HepG2 (cell line): ENCODE measurements around the gene FBF1. TPM values are rescaled to one million over a fixed set of nuclear protein-coding genes. Genes with fewer than 3 reads are reported as not detected.

Source experiments
- BHLHE40 ChIP-seq: IDR thresholded peaks from 2 replicates; pipeline ENCODE4 v1.6.1; 2011; ENCODE audit warnings: low read length, improper control_type of control experiment
- CBX5 ChIP-seq: sonication (generic); formaldehyde crosslinking; IDR thresholded peaks from 2 replicates; pipeline ENCODE4 v1.4.0; 2020; ENCODE audit warnings: missing genetic modification reagents, borderline replicate concordance
- FOSL1 ChIP-seq: sonication (generic); formaldehyde crosslinking; IDR thresholded peaks from 2 replicates; pipeline ENCODE4 v1.9.0; 2021; ENCODE audit warnings: missing genetic modification reagents, borderline replicate concordance
- HNF4A ChIP-seq: sonication (generic); formaldehyde crosslinking; IDR thresholded peaks from 2 replicates; pipeline ENCODE4 v1.4.0; 2020; ENCODE audit warnings: missing genetic modification reagents
- HOXA9 ChIP-seq: sonication (generic); formaldehyde crosslinking; IDR thresholded peaks from 2 replicates; pipeline ENCODE4 v1.8.1; 2022; ENCODE audit warnings: missing genetic modification reagents, mild to moderate bottlenecking, moderate library complexity, borderline replicate concordance
- KLF12 ChIP-seq: sonication (generic); formaldehyde crosslinking; IDR thresholded peaks from 2 replicates; pipeline ENCODE4 v1.4.0; 2020; ENCODE audit warnings: missing genetic modification reagents, borderline replicate concordance
- MIER2 ChIP-seq: IDR thresholded peaks from 2 replicates; pipeline ENCODE4 v1.6.1; 2016; ENCODE audit warnings: missing biosample characterization, missing genetic modification reagents
- MYNN ChIP-seq: sonication (generic); formaldehyde crosslinking; IDR thresholded peaks from 2 replicates; pipeline ENCODE4 v1.4.0; 2020; ENCODE audit warnings: mild to moderate bottlenecking, low read depth, missing genetic modification reagents
- NR2F2 ChIP-seq: IDR thresholded peaks from 2 replicates; pipeline ENCODE4 v1.6.1; 2012; ENCODE audit warnings: low read depth, inconsistent platforms, borderline replicate concordance
- RXRA ChIP-seq: sonication (generic); formaldehyde crosslinking; IDR thresholded peaks from 2 replicates; pipeline ENCODE4 v1.5.1; 2020; ENCODE audit warnings: missing genetic modification reagents
- SIX1 ChIP-seq: sonication (generic); formaldehyde crosslinking; IDR thresholded peaks from 2 replicates; pipeline ENCODE4 v1.4.0; 2020; ENCODE audit warnings: missing genetic modification reagents, borderline replicate concordance
- STAT5B ChIP-seq: sonication (generic); formaldehyde crosslinking; IDR thresholded peaks from 2 replicates; pipeline ENCODE4 v1.4.0; 2020; ENCODE audit warnings: missing genetic modification reagents
- SUZ12 ChIP-seq: fragments of 150-350 bp; IDR thresholded peaks from 2 replicates; pipeline ENCODE4 v1.6.1; 2014; ENCODE audit warnings: low read depth, low read length
- TBX3 ChIP-seq: fragments of 450-650 bp; IDR thresholded peaks from 2 replicates; pipeline ENCODE4 v1.6.1; 2017; ENCODE audit warnings: antibody characterized with exemption, mild to moderate bottlenecking, inconsistent platforms, borderline replicate concordance
- TOE1 ChIP-seq: sonication (generic); formaldehyde crosslinking; IDR thresholded peaks from 2 replicates; pipeline ENCODE4 v1.4.0; 2020; ENCODE audit warnings: mild to moderate bottlenecking, missing genetic modification reagents
- U2AF1 ChIP-seq: fragments of 200-400 bp; formaldehyde crosslinking; optimal IDR thresholded peaks from 2 replicates; pipeline ENCODE3; 2017; ENCODE audit warnings: mild to moderate bottlenecking, low read depth, low read length
- ZFP1 ChIP-seq: IDR thresholded peaks from 2 replicates; pipeline ENCODE4 v1.6.1; 2016
- ZFY ChIP-seq: sonication (generic); formaldehyde crosslinking; IDR thresholded peaks from 2 replicates; pipeline ENCODE4 v1.4.0; 2020; ENCODE audit warnings: missing genetic modification reagents
- ZNF335 ChIP-seq: sonication (generic); formaldehyde crosslinking; IDR thresholded peaks from 2 replicates; pipeline ENCODE4 v1.4.0; 2020; ENCODE audit warnings: missing genetic modification reagents
- ZNF33B ChIP-seq: sonication (generic); formaldehyde crosslinking; IDR thresholded peaks from 2 replicates; pipeline ENCODE4 v1.5.1; 2020; ENCODE audit warnings: mild to moderate bottlenecking, missing genetic modification reagents
- ZNF564 ChIP-seq: sonication (generic); formaldehyde crosslinking; IDR thresholded peaks from 2 replicates; pipeline ENCODE4 v1.8.1; 2023; ENCODE audit warnings: mild to moderate bottlenecking, missing genetic modification reagents
- ZNF607 ChIP-seq: sonication (generic); formaldehyde crosslinking; IDR thresholded peaks from 2 replicates; pipeline ENCODE4 v1.5.1; 2020; ENCODE audit warnings: missing genetic modification reagents, mild to moderate bottlenecking, borderline replicate concordance
- polyA plus RNA-seq, 8 experiments: library from polyadenylated mRNA; depleted of rRNA in 3 of 8; stranded (reverse) in 7 of 8; unstranded in 1 of 8; fragments of >200 nt; fragmentation: Illumina TruSeq in 4 of 8; extraction: Trizol in 4 of 8; gene quantifications; 2 replicates each; pipeline versions ENCODE4 v1.2.1 to v1.2.3, GENCODE V29; 2011 to 2016; ENCODE audit warnings: low read depth in 4 of 8, missing spikeins in 1 of 8, mixed read lengths in 1 of 8; ENCODE audit not compliant: insufficient read depth in 1 of 8
- total RNA-seq, 5 experiments: library from RNA; depleted of rRNA; stranded (reverse); fragments of >200 nt; fragmentation: Illumina TruSeq; extraction: Trizol; gene quantifications; 2 replicates each; pipeline ENCODE4 v1.2.3, GENCODE V29; 2016; ENCODE audit warnings: low read depth in 1 of 5
- TF ChIP-seq, protein P1 (sequence below): IDR thresholded peaks from 2 replicates; pipeline ENCODE4 v1.6.1; 2018; ENCODE audit warnings: missing genetic modification reagents, mild to moderate bottlenecking, missing compliant biosample characterization
- TF ChIP-seq, protein P2 (sequence below): sonication (generic); formaldehyde crosslinking; IDR thresholded peaks from 2 replicates; pipeline ENCODE4 v1.8.0; 2022; ENCODE audit warnings: missing genetic modification reagents, mild to moderate bottlenecking, moderate library complexity, borderline replicate concordance
- TF ChIP-seq, protein P3 (sequence below): sonication (generic); formaldehyde crosslinking; IDR thresholded peaks from 2 replicates; pipeline ENCODE4 v1.5.0; 2020; ENCODE audit warnings: mild to moderate bottlenecking, missing genetic modification reagents, borderline replicate concordance

The FBF1 gene
- total and polyA plus RNA-seq, 2 of the 13 experiments (the other 11 are each of a cell fraction or from before 2014, with no cell fraction given) = 2.4 to 8.1 TPM

DNA sequence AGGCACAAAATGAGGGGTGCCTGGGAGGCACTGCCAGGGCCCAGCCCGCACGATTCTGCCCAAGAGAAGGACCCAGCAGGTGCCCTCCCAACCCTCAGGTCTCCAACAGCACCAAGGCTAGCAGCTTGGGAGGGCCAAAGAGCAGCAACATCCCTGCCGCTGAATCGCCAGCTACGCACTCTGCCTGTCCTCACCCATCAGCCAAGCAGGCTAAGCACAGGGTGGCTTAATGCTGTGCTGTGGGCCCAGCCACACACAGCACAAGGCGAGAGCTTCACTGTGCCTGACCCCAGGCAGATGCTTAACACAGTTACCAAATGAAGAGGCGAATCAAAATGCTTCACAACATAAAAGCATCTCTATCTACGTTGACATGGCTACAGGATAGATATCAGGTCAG is 25.6 kb downstream of the FBF1 start (continued):
- TF ChIP-seq HOXA9 (CRISPR knock-in tag) (no peak), ZNF335 (CRISPR knock-in tag) (no peak), ZNF607 (CRISPR knock-in tag) (no peak), SUZ12 (no peak), BHLHE40 (0 out of 2 replicates have a peak, but pooled peaks have one; percentile 5), CBX5 (CRISPR knock-in tag) (no peak), HNF4A (0 out of 2 replicates have a peak, but pooled peaks have one; percentile 3), ZNF564 (CRISPR knock-in tag) (no peak), U2AF1 (no peak), FOSL1 (CRISPR knock-in tag) (no peak), NR2F2 (no peak), SIX1 (CRISPR knock-in tag) (no peak), MYNN (CRISPR knock-in tag) (no peak), RXRA (CRISPR knock-in tag) (no peak), TBX3 (no peak), ZFY (CRISPR knock-in tag) (0 out of 2 replicates have a peak, but pooled peaks have one; percentile 28), MIER2 (CRISPR knock-in tag) (0 out of 2 replicates have a peak, but pooled peaks have one; percentile 30), ZNF33B (CRISPR knock-in tag) (no peak), STAT5B (no peak), TOE1 (CRISPR knock-in tag) (no peak), KLF12 (no peak), ZFP1 (CRISPR knock-in tag) (no peak)
- TF ChIP-seq, protein P1, sequence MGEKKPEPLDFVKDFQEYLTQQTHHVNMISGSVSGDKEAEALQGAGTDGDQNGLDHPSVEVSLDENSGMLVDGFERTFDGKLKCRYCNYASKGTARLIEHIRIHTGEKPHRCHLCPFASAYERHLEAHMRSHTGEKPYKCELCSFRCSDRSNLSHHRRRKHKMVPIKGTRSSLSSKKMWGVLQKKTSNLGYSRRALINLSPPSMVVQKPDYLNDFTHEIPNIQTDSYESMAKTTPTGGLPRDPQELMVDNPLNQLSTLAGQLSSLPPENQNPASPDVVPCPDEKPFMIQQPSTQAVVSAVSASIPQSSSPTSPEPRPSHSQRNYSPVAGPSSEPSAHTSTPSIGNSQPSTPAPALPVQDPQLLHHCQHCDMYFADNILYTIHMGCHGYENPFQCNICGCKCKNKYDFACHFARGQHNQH = no peak
- TF ChIP-seq, protein P2, sequence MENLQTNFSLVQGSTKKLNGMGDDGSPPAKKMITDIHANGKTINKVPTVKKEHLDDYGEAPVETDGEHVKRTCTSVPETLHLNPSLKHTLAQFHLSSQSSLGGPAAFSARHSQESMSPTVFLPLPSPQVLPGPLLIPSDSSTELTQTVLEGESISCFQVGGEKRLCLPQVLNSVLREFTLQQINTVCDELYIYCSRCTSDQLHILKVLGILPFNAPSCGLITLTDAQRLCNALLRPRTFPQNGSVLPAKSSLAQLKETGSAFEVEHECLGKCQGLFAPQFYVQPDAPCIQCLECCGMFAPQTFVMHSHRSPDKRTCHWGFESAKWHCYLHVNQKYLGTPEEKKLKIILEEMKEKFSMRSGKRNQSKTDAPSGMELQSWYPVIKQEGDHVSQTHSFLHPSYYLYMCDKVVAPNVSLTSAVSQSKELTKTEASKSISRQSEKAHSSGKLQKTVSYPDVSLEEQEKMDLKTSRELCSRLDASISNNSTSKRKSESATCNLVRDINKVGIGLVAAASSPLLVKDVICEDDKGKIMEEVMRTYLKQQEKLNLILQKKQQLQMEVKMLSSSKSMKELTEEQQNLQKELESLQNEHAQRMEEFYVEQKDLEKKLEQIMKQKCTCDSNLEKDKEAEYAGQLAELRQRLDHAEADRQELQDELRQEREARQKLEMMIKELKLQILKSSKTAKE (CRISPR knock-in tag) = no peak
- TF ChIP-seq, protein P3, sequence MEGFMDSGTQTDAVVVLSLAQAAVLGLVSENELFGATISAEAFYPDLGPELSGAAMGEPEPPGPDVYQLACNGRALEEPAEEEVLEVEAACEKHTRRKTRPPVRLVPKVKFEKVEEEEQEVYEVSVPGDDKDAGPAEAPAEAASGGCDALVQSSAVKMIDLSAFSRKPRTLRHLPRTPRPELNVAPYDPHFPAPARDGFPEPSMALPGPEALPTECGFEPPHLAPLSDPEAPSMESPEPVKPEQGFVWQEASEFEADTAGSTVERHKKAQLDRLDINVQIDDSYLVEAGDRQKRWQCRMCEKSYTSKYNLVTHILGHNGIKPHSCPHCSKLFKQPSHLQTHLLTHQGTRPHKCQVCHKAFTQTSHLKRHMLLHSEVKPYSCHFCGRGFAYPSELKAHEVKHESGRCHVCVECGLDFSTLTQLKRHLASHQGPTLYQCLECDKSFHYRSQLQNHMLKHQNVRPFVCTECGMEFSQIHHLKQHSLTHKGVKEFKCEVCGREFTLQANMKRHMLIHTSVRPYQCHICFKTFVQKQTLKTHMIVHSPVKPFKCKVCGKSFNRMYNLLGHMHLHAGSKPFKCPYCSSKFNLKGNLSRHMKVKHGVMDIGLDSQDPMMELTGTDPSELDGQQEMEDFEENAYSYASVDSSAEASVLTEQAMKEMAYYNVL (CRISPR knock-in tag) = no peak
